GM13977 (cell line): ENCODE measurements around the gene ATP13A1.

ENCODE experiments used
- DNase-seq: peaks from one replicate; pipeline ENCODE4 v3.0.0; 2012; ENCODE audit warnings: low spot score
- CTCF ChIP-seq: IDR thresholded peaks from 2 replicates; pipeline ENCODE4 v1.5.1; 2012; ENCODE audit warnings: mild to moderate bottlenecking, control low read depth; ENCODE audit not compliant: insufficient read depth; ENCODE audit errors: extremely low read depth, missing control alignments
- in situ Hi-C: fragments of 300-500 bp; cut with MboI; formaldehyde crosslinking; loops from one replicate; pipeline ENCODE4 v1.12.0; 2022; ENCODE audit warnings: low sequenced_read_pairs, low pct_unique_long_range_greater_than_20kb, mixed read lengths, inconsistent platforms; ENCODE audit not compliant: unreplicated experiment

ATP13A1 gene

GRCh38 chr19:19643158-19644053, 20.1 kb downstream of the ATP13A1 start, which contains the start of gene GMIP:
GMIP (minus strand) TSS chr19:19643657; CDS start chr19:19643529, 128 bp downstream.
- peak; percentile 82 for TF ChIP-seq CTCF
- in situ Hi-C loops: loop anchor here (10.0 kb wide), 1 partner anchor 119 kb away; the partner anchor contains the start of gene YJEFN3

GRCh38 chr19:19642506-19643157, 20.8 kb downstream of the ATP13A1 start:
- DNase-seq: peak; percentile 81
- TF ChIP-seq CTCF: peak; percentile 15
- in situ Hi-C loops: loop anchor here (10.0 kb wide), 1 partner anchor 118 kb away; the partner anchor contains the start of gene YJEFN3

More at GRCh38 chr19:19643158-19644053, 20.1 kb downstream of the ATP13A1 start, which contains the start of gene GMIP:
- peak; percentile 98 for DNase-seq

- no peak for TF ChIP-seq CTCF
- DNase-seq: no peak
- in situ Hi-C loops: no loop called here
Observed at GRCh38 chr19:19637523-19638251, 25.8 kb downstream of the ATP13A1 start.

GRCh38 chr19:19637186-19637522, 26.3 kb downstream of the ATP13A1 start:
- in situ Hi-C loops: no loop called here
- DNase-seq: no peak
- no peak for TF ChIP-seq CTCF

- in situ Hi-C loops: no loop called here
- DNase-seq: no peak
- no peak for TF ChIP-seq CTCF
Observed at GRCh38 chr19:19636573-19637185, 26.8 kb downstream of the ATP13A1 start.

- no peak for TF ChIP-seq CTCF
- no peak for DNase-seq
- in situ Hi-C loops: no loop called here
Observed at GRCh38 chr19:19635313-19635702, 28.2 kb downstream of the ATP13A1 start.
